Vagina (tissue), 2 donors: ENCODE results near the gene NDST1.

Experiments
- POLR2A ChIP-seq, 2 donors: fragments of 450-650 bp; IDR thresholded peaks; one replicate each; pipeline ENCODE4 v1.6.1; 2017; ENCODE audit warnings: antibody characterized with exemption in 2 of 2, mild to moderate bottlenecking in 2 of 2, moderate library complexity in 2 of 2
- POLR2AphosphoS5 ChIP-seq, 2 donors: sonication (generic); formaldehyde crosslinking; IDR thresholded peaks; one replicate each; pipeline ENCODE4 v1.9.0; 2017; ENCODE audit warnings: antibody characterized with exemption in 2 of 2, mild to moderate bottlenecking in 2 of 2, low read depth in 1 of 2; ENCODE audit not compliant: insufficient read depth in 1 of 2
- TF ChIP-seq, protein P1 (sequence below), 3 experiments: fragments of 450-650 bp in 2 of 3; fragments of 200-600 bp in 1 of 3; sonication (generic) in 1 of 3; IDR thresholded peaks; one replicate each; pipeline ENCODE4 v1.5.1; 2017 to 2019; ENCODE audit warnings: antibody characterized with exemption in 3 of 3, mild to moderate bottlenecking in 2 of 3, moderate library complexity in 2 of 3

DNA sequence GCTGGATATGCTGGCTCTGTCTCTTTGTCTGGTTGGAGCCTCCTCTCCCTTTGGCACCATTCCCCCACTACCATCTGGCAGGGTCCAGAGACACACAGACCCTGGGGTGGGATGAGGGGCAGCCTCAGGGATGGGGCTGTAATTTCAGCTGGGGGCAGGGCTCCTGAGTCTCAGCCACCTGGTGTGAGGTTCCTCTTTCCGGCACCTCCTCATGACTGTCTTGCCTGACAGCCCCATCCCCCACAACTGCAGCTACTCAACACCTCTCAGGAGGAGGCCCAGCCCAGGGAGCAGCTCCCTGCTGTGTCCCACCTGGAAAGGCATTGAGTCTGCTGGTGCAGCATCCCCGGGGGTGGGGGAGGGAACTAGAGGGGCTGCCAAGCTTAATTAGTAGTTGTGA, 46.7 kb upstream of the NDST1 start:
- TF ChIP-seq POLR2A (IDR thresholded peaks at IDR 0.05): no peak
- TF ChIP-seq, protein P1, sequence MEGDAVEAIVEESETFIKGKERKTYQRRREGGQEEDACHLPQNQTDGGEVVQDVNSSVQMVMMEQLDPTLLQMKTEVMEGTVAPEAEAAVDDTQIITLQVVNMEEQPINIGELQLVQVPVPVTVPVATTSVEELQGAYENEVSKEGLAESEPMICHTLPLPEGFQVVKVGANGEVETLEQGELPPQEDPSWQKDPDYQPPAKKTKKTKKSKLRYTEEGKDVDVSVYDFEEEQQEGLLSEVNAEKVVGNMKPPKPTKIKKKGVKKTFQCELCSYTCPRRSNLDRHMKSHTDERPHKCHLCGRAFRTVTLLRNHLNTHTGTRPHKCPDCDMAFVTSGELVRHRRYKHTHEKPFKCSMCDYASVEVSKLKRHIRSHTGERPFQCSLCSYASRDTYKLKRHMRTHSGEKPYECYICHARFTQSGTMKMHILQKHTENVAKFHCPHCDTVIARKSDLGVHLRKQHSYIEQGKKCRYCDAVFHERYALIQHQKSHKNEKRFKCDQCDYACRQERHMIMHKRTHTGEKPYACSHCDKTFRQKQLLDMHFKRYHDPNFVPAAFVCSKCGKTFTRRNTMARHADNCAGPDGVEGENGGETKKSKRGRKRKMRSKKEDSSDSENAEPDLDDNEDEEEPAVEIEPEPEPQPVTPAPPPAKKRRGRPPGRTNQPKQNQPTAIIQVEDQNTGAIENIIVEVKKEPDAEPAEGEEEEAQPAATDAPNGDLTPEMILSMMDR (IDR thresholded peaks at IDR 0.05): no peak
- TF ChIP-seq POLR2AphosphoS5 (IDR thresholded peaks at IDR 0.05; ENCODE audit: insufficient read depth in 1 of 2, low read depth in 1 of 2): no peak
